K562 (cell line): ENCODE measurements around the gene LENEP. TPM values are rescaled to one million over a fixed set of nuclear protein-coding genes. Genes with fewer than 3 reads are reported as not detected.

Experiments
- ATF1 ChIP-seq, 2 experiments: fragments of 450-650 bp in 1 of 2; IDR thresholded peaks; 2 replicates each; pipeline ENCODE4 v1.6.1; 2016; ENCODE audit warnings: missing compliant biosample characterization in 1 of 2, missing genetic modification characterization in 1 of 2
- CREB5 ChIP-seq: fragments of 250-450 bp; sonication (Bioruptor Pico); IDR thresholded peaks from 2 replicates; pipeline ENCODE4 v1.5.0; 2020; ENCODE audit warnings: mild to moderate bottlenecking
- E2F1 ChIP-seq: sonication (generic); formaldehyde crosslinking; IDR thresholded peaks from 2 replicates; pipeline ENCODE4 v1.8.1; 2023; ENCODE audit warnings: mild to moderate bottlenecking, missing genetic modification reagents, moderate library complexity
- EWSR1 ChIP-seq: fragments of 450-650 bp; IDR thresholded peaks from 2 replicates; pipeline ENCODE4 v1.6.1; 2018; ENCODE audit warnings: borderline replicate concordance, mild to moderate bottlenecking, low read depth, moderate library complexity; ENCODE audit not compliant: partially characterized antibody
- FOXA1 ChIP-seq: fragments of 450-650 bp; IDR thresholded peaks from 2 replicates; pipeline ENCODE4 v1.6.1; 2016; ENCODE audit warnings: mild to moderate bottlenecking, borderline replicate concordance
- FOXP1 ChIP-seq: sonication (generic); formaldehyde crosslinking; IDR thresholded peaks from 2 replicates; pipeline ENCODE4 v1.8.0; 2022; ENCODE audit warnings: mild to moderate bottlenecking, missing genetic modification reagents
- LCOR ChIP-seq: sonication (generic); formaldehyde crosslinking; IDR thresholded peaks from 2 replicates; pipeline ENCODE4 v1.8.0; 2022; ENCODE audit warnings: mild to moderate bottlenecking, missing genetic modification reagents
- MED1 ChIP-seq: sonication (generic); formaldehyde crosslinking; IDR thresholded peaks from 2 replicates; pipeline ENCODE4 v1.8.1; 2023; ENCODE audit warnings: missing genetic modification reagents, borderline replicate concordance
- PHF20 ChIP-seq: fragments of 450-650 bp; IDR thresholded peaks from 2 replicates; pipeline ENCODE4 v1.6.1; 2018; ENCODE audit not compliant: partially characterized antibody
- PML ChIP-seq: IDR thresholded peaks from 2 replicates; pipeline ENCODE4 v1.6.1; 2012; ENCODE audit warnings: low read length, inconsistent platforms
- RBM17 ChIP-seq: fragments of 200-400 bp; formaldehyde crosslinking; IDR thresholded peaks from 2 replicates; pipeline ENCODE4 v1.6.1; 2017; ENCODE audit warnings: low read depth, mild to moderate bottlenecking, low read length, borderline replicate concordance
- SRF ChIP-seq, 2 experiments: fragments of 250-450, 450-650 bp in 1 of 2; sonication (Bioruptor Pico) in 1 of 2; sonication (generic) in 1 of 2; formaldehyde crosslinking; IDR thresholded peaks; 2 replicates each; pipeline versions ENCODE4 v1.5.0 to v1.5.1; 2020 to 2022; ENCODE audit warnings: mild to moderate bottlenecking in 1 of 2, missing genetic modification reagents in 1 of 2
- SUPT5H ChIP-seq: fragments of 450-650 bp; IDR thresholded peaks from 2 replicates; pipeline ENCODE4 v1.6.1; 2016
- TFE3 ChIP-seq: fragments of 450-650 bp; formaldehyde crosslinking; IDR thresholded peaks from 2 replicates; pipeline ENCODE4 v1.4.0; 2020; ENCODE audit warnings: mild to moderate bottlenecking, mixed read lengths
- ZBTB26 ChIP-seq: fragments of 450-650 bp; formaldehyde crosslinking; IDR thresholded peaks from 2 replicates; pipeline ENCODE4 v1.4.0; 2022; ENCODE audit warnings: missing genetic modification characterization
- ZFP1 ChIP-seq: fragments of 450-650 bp; formaldehyde crosslinking; IDR thresholded peaks from 2 replicates; pipeline ENCODE4 v1.4.0; 2020; ENCODE audit warnings: mild to moderate bottlenecking, mixed read lengths
- ZNF12 ChIP-seq: sonication (generic); formaldehyde crosslinking; IDR thresholded peaks from 2 replicates; pipeline ENCODE4 v1.4.0; 2020; ENCODE audit warnings: mild to moderate bottlenecking, missing genetic modification reagents
- ZNF134 ChIP-seq: fragments of 250-450 bp; sonication (Bioruptor Pico); conservative IDR thresholded peaks from 2 replicates; pipeline ENCODE4 v1.4.0; 2020
- ZNF175 ChIP-seq: fragments of 200-800 bp; sonication (Bioruptor generic); IDR thresholded peaks from 2 replicates; pipeline ENCODE4 v1.6.1; 2016; ENCODE audit warnings: low read depth, mild to moderate bottlenecking, missing genetic modification characterization, missing compliant biosample characterization
- ZNF507 ChIP-seq: conservative IDR thresholded peaks from 2 replicates; pipeline ENCODE4 v1.6.1; 2017; ENCODE audit warnings: missing genetic modification characterization, missing compliant biosample characterization
- ZNF778 ChIP-seq: fragments of 450-650 bp; formaldehyde crosslinking; IDR thresholded peaks from 2 replicates; pipeline ENCODE4 v1.4.0; 2020; ENCODE audit warnings: mild to moderate bottlenecking, moderate library complexity
- polyA plus RNA-seq, 8 experiments: library from polyadenylated mRNA; depleted of rRNA in 4 of 8; stranded (reverse) in 5 of 8; unstranded in 3 of 8; fragments of >200 nt; fragmentation: Nextera tagmentation in 2 of 8; fragmentation: Illumina TruSeq in 1 of 8; extraction: Ambion mirVana in 2 of 8; extraction: Trizol in 1 of 8; gene quantifications; 2 replicates each; pipeline versions ENCODE4 v1.2.1 to v1.2.3, GENCODE V29; 2011 to 2014; ENCODE audit warnings: inconsistent platforms in 1 of 8, missing spikeins in 1 of 8
- total RNA-seq, 7 experiments: library from RNA; depleted of rRNA in 6 of 7; stranded (reverse); fragments of >200 nt in 6 of 7; fragmentation: Illumina TruSeq in 2 of 7; extraction: Trizol in 2 of 7; gene quantifications; 2 replicates each; pipeline versions ENCODE4 v1.2.1 to v1.2.3, GENCODE V29; 2011 to 2021; ENCODE audit warnings: low replicate concordance in 1 of 7

LENEP gene
- total and polyA plus RNA-seq, 9 of the 15 experiments (the other 6 are each of a cell fraction or from before 2014, with no cell fraction given): 0.23 to 0.87 (median 0.67) TPM; not detected in 5

- no peak for TF ChIP-seq ZNF175 (CRISPR knock-in tag)
- TF ChIP-seq ATF1 (CRISPR knock-in tag; IDR thresholded peaks at IDR 0.05): no peak
- peak; percentile 6 for TF ChIP-seq ATF1 (tag; IDR thresholded peaks at IDR 0.05)
- no peak for TF ChIP-seq E2F1 (CRISPR knock-in tag)
- no peak for TF ChIP-seq EWSR1
- TF ChIP-seq FOXA1: no peak
- TF ChIP-seq SUPT5H: peak; percentile 88
- no peak for TF ChIP-seq PHF20
- no peak for TF ChIP-seq ZNF507 (tag)
- TF ChIP-seq ZBTB26 (CRISPR knock-in tag): no peak
- TF ChIP-seq LCOR (CRISPR knock-in tag): no peak
- TF ChIP-seq CREB5 (CRISPR knock-in tag): no peak
- TF ChIP-seq PML: peak; percentile 12; the same call in 1 of the 2 replicates
- TF ChIP-seq TFE3 (CRISPR knock-in tag): no peak
- no peak for TF ChIP-seq ZNF778 (CRISPR knock-in tag)
- no peak for TF ChIP-seq MED1 (CRISPR knock-in tag)
- TF ChIP-seq ZFP1: no peak
- TF ChIP-seq SRF (CRISPR knock-in tag; IDR thresholded peaks at IDR 0.05): peak in 1 of 2 experiments; percentile 25; a peak in 1 of 4 replicates
- 0 out of 2 replicates have a peak, but pooled peaks have one; percentile 7 for TF ChIP-seq ZNF12
- no peak for TF ChIP-seq ZNF134 (CRISPR knock-in tag)
- TF ChIP-seq RBM17: no peak
- TF ChIP-seq FOXP1 (CRISPR knock-in tag): no peak
These were observed 19.9 kb upstream of the LENEP start (continued) for GRCh38 chr1:154973344-154974101.
